K562 (cell line): ENCODE data around the gene ENPP7. TPM values are rescaled to one million over a fixed set of nuclear protein-coding genes. Genes with fewer than 3 reads are reported as not detected.

Experiments
- ATAC-seq: fragments of 200-7000 bp; cut with Tn5 transposase; 3 replicates; pipeline ENCODE4 v1.9.1; 2020; ENCODE audit warnings: moderate library complexity
- BruUV-seq: library from RNA; stranded (reverse); fragments of 400-500 nt; replicated peaks from 2 replicates; lab custom pipeline; 2021; lab: Mats Ljungman, UMichigan
- CTCF ChIA-PET: fragments of 300-600 bp; formaldehyde crosslinking; extraction: SDS; loops from one replicate; lab custom pipeline; 2021; ENCODE audit warnings: low intra/inter-chr PET ratio; lab: Yijun Ruan, JAX
- POLR2A ChIA-PET: fragments of 300-600, 350-650 bp; sonication (Branson Sonifier 250); formaldehyde crosslinking; extraction: SDS; loops from one replicate; lab custom pipeline; 2021; ENCODE audit warnings: antibody characterized with exemption, inconsistent platforms; lab: Yijun Ruan, JAX
- DNase-seq, 4 experiments: peaks; one replicate each; pipeline versions ENCODE4 v3.0.0 to v3.0.0-alpha.2; 2011 to 2018; ENCODE audit warnings: low spot score in 3 of 4, mixed read lengths in 3 of 4; ENCODE audit errors: extremely low read depth in 1 of 4
- FAIRE-seq: peaks from 2 replicates; lab custom pipeline; 2011; peaks lifted over from hg19 to GRCh38; lab: Jason Lieb, UNC
- H2AFZ ChIP-seq: 2 replicates; pipeline ENCODE4 v1.6.0; 2011; ENCODE audit warnings: low read depth, low read length, control low read depth, inconsistent platforms
- H3K27ac ChIP-seq: fragments of 200-600 bp; 3 replicates; pipeline ENCODE4 v1.8.0; 2011; ENCODE audit warnings: low read depth, mild to moderate bottlenecking, control low read depth, inconsistent platforms, low read length, moderate library complexity, mixed read lengths; ENCODE audit errors: extremely low read depth
- H3K27me3 ChIP-seq, 2 experiments: fragments of 300-600 bp in 1 of 2; 2 replicates in 1 of 2; 3 replicates in 1 of 2; pipeline versions ENCODE4 v1.6.0 to v1.8.0; 2011; ENCODE audit warnings: inconsistent platforms in 2 of 2, low read length in 2 of 2, mild to moderate bottlenecking in 1 of 2, mixed read lengths in 1 of 2, moderate library complexity in 1 of 2; ENCODE audit not compliant: control insufficient read depth in 2 of 2, insufficient read depth in 2 of 2
- H3K36me3 ChIP-seq: fragments of 300-600 bp; 3 replicates; pipeline ENCODE4 v1.8.0; 2011; ENCODE audit warnings: mild to moderate bottlenecking, low read length, inconsistent platforms; ENCODE audit not compliant: control insufficient read depth, insufficient read depth
- H3K4me1 ChIP-seq, 2 experiments: fragments of 200-600 bp in 1 of 2; replicated peaks in 1 of 2; 2 replicates in 1 of 2; 3 replicates in 1 of 2; pipeline versions ENCODE4 v1.5.1 to v1.8.0; 2011; ENCODE audit warnings: inconsistent platforms in 2 of 2, low read length in 2 of 2, mild to moderate bottlenecking in 1 of 2, mixed read lengths in 1 of 2, moderate library complexity in 1 of 2; ENCODE audit not compliant: control insufficient read depth in 2 of 2, insufficient read depth in 2 of 2
- H3K4me2 ChIP-seq: 2 replicates; pipeline ENCODE4 v1.6.1; 2011; ENCODE audit warnings: low read length, control low read depth, inconsistent platforms, mixed read lengths; ENCODE audit not compliant: insufficient read depth
- H3K4me3 ChIP-seq: fragments of 200-600 bp; sonication (generic), shearing (Covaris generic); 2 replicates; pipeline ENCODE4 v1.5.1; 2016; ENCODE audit warnings: control low read depth, inconsistent platforms
- H3K79me2 ChIP-seq: fragments of 200-600 bp; 3 replicates; pipeline ENCODE4 v1.8.0; 2011; ENCODE audit warnings: low read length, inconsistent platforms; ENCODE audit not compliant: control insufficient read depth, insufficient read depth
- H3K9ac ChIP-seq, 2 experiments: 2 replicates each; pipeline versions ENCODE4 v1.6.0 to v1.6.1; 2011; ENCODE audit warnings: low read depth in 2 of 2, low read length in 2 of 2, control low read depth in 1 of 2, inconsistent platforms in 1 of 2, mild to moderate bottlenecking in 1 of 2, mixed read lengths in 1 of 2; ENCODE audit not compliant: insufficient read depth in 1 of 2
- H3K9me1 ChIP-seq: one replicate; pipeline ENCODE4 v1.6.0; 2011; ENCODE audit warnings: inconsistent platforms, mild to moderate bottlenecking, low read length, moderate library complexity; ENCODE audit not compliant: control insufficient read depth, insufficient read depth
- H3K9me3 ChIP-seq: replicated peaks from 2 replicates; pipeline ENCODE4 v1.5.1; 2011; ENCODE audit warnings: low read depth, low read length, inconsistent platforms; ENCODE audit not compliant: control insufficient read depth, insufficient read depth
- H4K20me1 ChIP-seq: replicated peaks from 2 replicates; pipeline ENCODE4 v1.6.1; 2011; ENCODE audit warnings: low read length, inconsistent platforms, mixed read lengths; ENCODE audit not compliant: control insufficient read depth, insufficient read depth
- JUNB ChIP-seq: fragments of 450-650 bp; formaldehyde crosslinking; conservative IDR thresholded peaks from 2 replicates; pipeline ENCODE4 v1.4.0; 2020; ENCODE audit warnings: mild to moderate bottlenecking
- L3MBTL2 ChIP-seq: fragments of 450-650 bp; IDR thresholded peaks from 2 replicates; pipeline ENCODE4 v1.6.1; 2016; ENCODE audit warnings: mild to moderate bottlenecking, moderate library complexity
- MECOM ChIP-seq: fragments of 250-450 bp; sonication (Bioruptor Pico); IDR thresholded peaks from 2 replicates; pipeline ENCODE4 v1.8.0; 2022; ENCODE audit warnings: inconsistent platforms
- TCF7 ChIP-seq: sonication (generic); IDR thresholded peaks from 2 replicates; pipeline ENCODE4 v1.6.1; 2016; ENCODE audit warnings: antibody characterized with exemption, borderline replicate concordance
- U2AF2 ChIP-seq: fragments of 200-400 bp; formaldehyde crosslinking; optimal IDR thresholded peaks from 2 replicates; pipeline ENCODE3; 2017; ENCODE audit warnings: low read depth, mild to moderate bottlenecking, low read length
- ZBED1 ChIP-seq: IDR thresholded peaks from 2 replicates; pipeline ENCODE4 v1.6.1; 2014
- ZNF165 ChIP-seq: fragments of 250-450 bp; sonication (Bioruptor Pico); IDR thresholded peaks from 2 replicates; pipeline ENCODE4 v1.4.0; 2020; ENCODE audit warnings: borderline replicate concordance
- ZNF274 ChIP-seq: IDR thresholded peaks from 2 replicates; pipeline ENCODE4 v1.6.1; 2011; ENCODE audit warnings: low read depth, mild to moderate bottlenecking, low read length, moderate library complexity, borderline replicate concordance
- ZNF699 ChIP-seq: fragments of 250-450 bp; sonication (Bioruptor Pico); IDR thresholded peaks from 2 replicates; pipeline ENCODE4 v1.8.0; 2021; ENCODE audit warnings: mild to moderate bottlenecking, moderate library complexity; ENCODE audit not compliant: insufficient replicate concordance
- WGBS: fragments of 100-300 bp; shearing (Covaris generic); methylation state at CpG from one replicate; pipeline ENCODE4 v1.1.6; 2016; ENCODE audit warnings: low coverage, mixed read lengths; ENCODE audit not compliant: insufficient coverage; ENCODE audit errors: missing lambda C conversion rate; 5-methylcytosine and 5-hydroxymethylcytosine counted together
- in situ Hi-C: fragments of 300-500 bp; cut with MboI; formaldehyde crosslinking; loops from 4 replicates; pipeline ENCODE4 v1.15.0; 2018; ENCODE audit warnings: inconsistent platforms, mixed read lengths
- intact Hi-C: fragments of 100-400 bp; cut with micrococcal nuclease; formaldehyde crosslinking; loops from 2 replicates; pipeline ENCODE4 v1.14.2; 2022
- polyA plus RNA-seq, 8 experiments: library from polyadenylated mRNA; depleted of rRNA in 4 of 8; stranded (reverse) in 5 of 8; unstranded in 3 of 8; fragments of >200 nt; fragmentation: Nextera tagmentation in 2 of 8; fragmentation: Illumina TruSeq in 1 of 8; extraction: Ambion mirVana in 2 of 8; extraction: Trizol in 1 of 8; gene quantifications; 2 replicates each; pipeline versions ENCODE4 v1.2.1 to v1.2.3, GENCODE V29; 2011 to 2014; ENCODE audit warnings: inconsistent platforms in 1 of 8, missing spikeins in 1 of 8
- total RNA-seq, 7 experiments: library from RNA; depleted of rRNA in 6 of 7; stranded (reverse); fragments of >200 nt in 6 of 7; fragmentation: Illumina TruSeq in 2 of 7; extraction: Trizol in 2 of 7; gene quantifications; 2 replicates each; pipeline versions ENCODE4 v1.2.1 to v1.2.3, GENCODE V29; 2011 to 2021; ENCODE audit warnings: low replicate concordance in 1 of 7
- TF ChIP-seq, protein P1 (sequence below): sonication (generic); formaldehyde crosslinking; IDR thresholded peaks from 2 replicates; pipeline ENCODE4 v1.9.0; 2022; ENCODE audit warnings: mild to moderate bottlenecking, missing genetic modification reagents
- TF ChIP-seq, protein P2 (sequence below): fragments of 200-800 bp; sonication (Bioruptor generic); IDR thresholded peaks from 2 replicates; pipeline ENCODE4 v1.6.1; 2017; ENCODE audit warnings: missing genetic modification characterization, missing compliant biosample characterization
- TF ChIP-seq, protein P3 (sequence below): sonication (generic); formaldehyde crosslinking; IDR thresholded peaks from 2 replicates; pipeline ENCODE4 v1.8.0; 2022; ENCODE audit warnings: mild to moderate bottlenecking, missing genetic modification reagents, borderline replicate concordance
- TF ChIP-seq, protein P4 (sequence below), 2 experiments: fragments of 450-650 bp in 1 of 2; sonication (generic) in 1 of 2; formaldehyde crosslinking; conservative IDR thresholded peaks; 2 replicates each; pipeline versions ENCODE4 v1.4.0 to v1.8.1; 2020 to 2022; ENCODE audit warnings: mild to moderate bottlenecking in 1 of 2, missing genetic modification reagents in 1 of 2
- TF ChIP-seq, protein P5 (sequence below): fragments of 250-450 bp; sonication (Bioruptor Pico); IDR thresholded peaks from 2 replicates; pipeline ENCODE4 v1.5.1; 2021; ENCODE audit warnings: mild to moderate bottlenecking

Gene ENPP7
- total and polyA plus RNA-seq, 9 of the 15 experiments (the other 6 are each of a cell fraction or from before 2014, with no cell fraction given), result not detected

DNA sequence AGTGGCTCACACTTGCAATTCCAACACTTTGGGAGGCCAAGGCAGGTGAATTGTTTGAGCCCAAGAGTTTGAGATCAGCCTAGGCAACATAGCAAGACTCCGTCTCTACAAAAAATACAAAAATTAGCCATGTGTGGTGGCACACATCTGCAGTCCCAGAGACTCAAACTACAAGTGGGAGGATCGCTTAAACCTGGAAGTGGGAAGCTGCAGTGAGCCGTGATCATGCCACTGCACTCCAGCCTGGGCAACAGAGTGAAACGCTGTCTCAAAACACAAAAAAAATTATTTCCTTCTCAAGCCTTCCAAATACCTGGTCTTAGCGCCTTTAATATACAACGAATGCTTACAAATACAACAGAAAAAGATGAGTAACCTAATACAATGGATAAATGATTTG lies 27.5 kb downstream of the ENPP7 start:
- Histone ChIP-seq H3K4me1 (peaks cover 0 to 12% of the 10 kb centered on the region in 2 experiments; a peak in 2 of 5 replicates), H3K4me2 (no peak overlapping the region), H3K9ac (no peak overlapping the region), H3K9me1 (no peaks in the 10 kb centered on the region), H2AFZ (no peak overlapping the region), H3K27me3 (no peaks in the 10 kb centered on the region; a peak in 1 of 5 replicates), H3K36me3 (no peaks in the 10 kb centered on the region), H3K4me3 (no peak overlapping the region), H3K79me2 (no peaks in the 10 kb centered on the region), H3K27ac (no peak overlapping the region), H4K20me1 (no peaks in the 10 kb centered on the region), H3K9me3 (no peaks in the 10 kb centered on the region)
- intact Hi-C loops (no loop called here), in situ Hi-C loops (no loop called here)
- peak; percentile 15 for FAIRE-seq
- WGBS, result 20% methylated on average over 6 of the region's 6 CpGs
- DNase-seq, result no peak
- no TSS peak for BruUV-seq
- no peak for ATAC-seq
- POLR2A ChIA-PET, result interaction anchor here (1.9 kb wide), 1 partner anchor 13 kb away, joined by 6 read pairs; no protein-coding TSS in a partner anchor
- CTCF ChIA-PET, result no interaction called here
- no peak for TF ChIP-seq U2AF2
- TF ChIP-seq, protein P1, sequence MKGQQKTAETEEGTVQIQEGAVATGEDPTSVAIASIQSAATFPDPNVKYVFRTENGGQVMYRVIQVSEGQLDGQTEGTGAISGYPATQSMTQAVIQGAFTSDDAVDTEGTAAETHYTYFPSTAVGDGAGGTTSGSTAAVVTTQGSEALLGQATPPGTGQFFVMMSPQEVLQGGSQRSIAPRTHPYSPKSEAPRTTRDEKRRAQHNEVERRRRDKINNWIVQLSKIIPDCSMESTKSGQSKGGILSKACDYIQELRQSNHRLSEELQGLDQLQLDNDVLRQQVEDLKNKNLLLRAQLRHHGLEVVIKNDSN (CRISPR knock-in tag), result no peak
- TF ChIP-seq L3MBTL2, result no peak
- no peak for TF ChIP-seq ZBED1
- TF ChIP-seq, protein P2, sequence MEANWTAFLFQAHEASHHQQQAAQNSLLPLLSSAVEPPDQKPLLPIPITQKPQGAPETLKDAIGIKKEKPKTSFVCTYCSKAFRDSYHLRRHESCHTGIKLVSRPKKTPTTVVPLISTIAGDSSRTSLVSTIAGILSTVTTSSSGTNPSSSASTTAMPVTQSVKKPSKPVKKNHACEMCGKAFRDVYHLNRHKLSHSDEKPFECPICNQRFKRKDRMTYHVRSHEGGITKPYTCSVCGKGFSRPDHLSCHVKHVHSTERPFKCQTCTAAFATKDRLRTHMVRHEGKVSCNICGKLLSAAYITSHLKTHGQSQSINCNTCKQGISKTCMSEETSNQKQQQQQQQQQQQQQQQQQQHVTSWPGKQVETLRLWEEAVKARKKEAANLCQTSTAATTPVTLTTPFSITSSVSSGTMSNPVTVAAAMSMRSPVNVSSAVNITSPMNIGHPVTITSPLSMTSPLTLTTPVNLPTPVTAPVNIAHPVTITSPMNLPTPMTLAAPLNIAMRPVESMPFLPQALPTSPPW (CRISPR knock-in tag), result no peak
- TF ChIP-seq, protein P3, sequence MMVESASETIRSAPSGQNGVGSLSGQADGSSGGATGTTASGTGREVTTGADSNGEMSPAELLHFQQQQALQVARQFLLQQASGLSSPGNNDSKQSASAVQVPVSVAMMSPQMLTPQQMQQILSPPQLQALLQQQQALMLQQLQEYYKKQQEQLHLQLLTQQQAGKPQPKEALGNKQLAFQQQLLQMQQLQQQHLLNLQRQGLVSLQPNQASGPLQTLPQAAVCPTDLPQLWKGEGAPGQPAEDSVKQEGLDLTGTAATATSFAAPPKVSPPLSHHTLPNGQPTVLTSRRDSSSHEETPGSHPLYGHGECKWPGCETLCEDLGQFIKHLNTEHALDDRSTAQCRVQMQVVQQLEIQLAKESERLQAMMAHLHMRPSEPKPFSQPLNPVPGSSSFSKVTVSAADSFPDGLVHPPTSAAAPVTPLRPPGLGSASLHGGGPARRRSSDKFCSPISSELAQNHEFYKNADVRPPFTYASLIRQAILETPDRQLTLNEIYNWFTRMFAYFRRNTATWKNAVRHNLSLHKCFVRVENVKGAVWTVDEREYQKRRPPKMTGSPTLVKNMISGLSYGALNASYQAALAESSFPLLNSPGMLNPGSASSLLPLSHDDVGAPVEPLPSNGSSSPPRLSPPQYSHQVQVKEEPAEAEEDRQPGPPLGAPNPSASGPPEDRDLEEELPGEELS (CRISPR knock-in tag), result no peak
- TF ChIP-seq, protein P4, sequence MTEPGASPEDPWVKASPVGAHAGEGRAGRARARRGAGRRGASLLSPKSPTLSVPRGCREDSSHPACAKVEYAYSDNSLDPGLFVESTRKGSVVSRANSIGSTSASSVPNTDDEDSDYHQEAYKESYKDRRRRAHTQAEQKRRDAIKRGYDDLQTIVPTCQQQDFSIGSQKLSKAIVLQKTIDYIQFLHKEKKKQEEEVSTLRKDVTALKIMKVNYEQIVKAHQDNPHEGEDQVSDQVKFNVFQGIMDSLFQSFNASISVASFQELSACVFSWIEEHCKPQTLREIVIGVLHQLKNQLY (CRISPR knock-in tag; conservative IDR thresholded peaks at IDR 0.05), result no peak
- TF ChIP-seq JUNB (CRISPR knock-in tag), result no peak
- no peak for TF ChIP-seq TCF7
- TF ChIP-seq ZNF699 (CRISPR knock-in tag), result no peak
- TF ChIP-seq ZNF165 (CRISPR knock-in tag), result no peak
- TF ChIP-seq, protein P5, sequence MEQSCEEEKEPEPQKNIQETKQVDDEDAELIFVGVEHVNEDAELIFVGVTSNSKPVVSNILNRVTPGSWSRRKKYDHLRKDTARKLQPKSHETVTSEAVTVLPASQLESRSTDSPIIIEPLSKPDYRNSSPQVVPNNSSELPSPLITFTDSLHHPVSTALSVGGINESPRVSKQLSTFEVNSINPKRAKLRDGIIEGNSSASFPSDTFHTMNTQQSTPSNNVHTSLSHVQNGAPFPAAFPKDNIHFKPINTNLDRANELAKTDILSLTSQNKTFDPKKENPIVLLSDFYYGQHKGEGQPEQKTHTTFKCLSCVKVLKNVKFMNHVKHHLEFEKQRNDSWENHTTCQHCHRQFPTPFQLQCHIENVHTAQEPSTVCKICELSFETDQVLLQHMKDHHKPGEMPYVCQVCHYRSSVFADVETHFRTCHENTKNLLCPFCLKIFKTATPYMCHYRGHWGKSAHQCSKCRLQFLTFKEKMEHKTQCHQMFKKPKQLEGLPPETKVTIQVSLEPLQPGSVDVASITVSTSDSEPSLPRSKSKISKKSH (CRISPR knock-in tag), result no peak
- TF ChIP-seq ZNF274, result no peak
- TF ChIP-seq MECOM, result no peak
